ENCODE data around the gene TNP2.
"Not testable (repeated sequence)": the region's sequence is repeated elsewhere in the genome, so short reads cannot be mapped to it uniquely, and the experiment has no call there.

The TNP2 gene

DNA sequence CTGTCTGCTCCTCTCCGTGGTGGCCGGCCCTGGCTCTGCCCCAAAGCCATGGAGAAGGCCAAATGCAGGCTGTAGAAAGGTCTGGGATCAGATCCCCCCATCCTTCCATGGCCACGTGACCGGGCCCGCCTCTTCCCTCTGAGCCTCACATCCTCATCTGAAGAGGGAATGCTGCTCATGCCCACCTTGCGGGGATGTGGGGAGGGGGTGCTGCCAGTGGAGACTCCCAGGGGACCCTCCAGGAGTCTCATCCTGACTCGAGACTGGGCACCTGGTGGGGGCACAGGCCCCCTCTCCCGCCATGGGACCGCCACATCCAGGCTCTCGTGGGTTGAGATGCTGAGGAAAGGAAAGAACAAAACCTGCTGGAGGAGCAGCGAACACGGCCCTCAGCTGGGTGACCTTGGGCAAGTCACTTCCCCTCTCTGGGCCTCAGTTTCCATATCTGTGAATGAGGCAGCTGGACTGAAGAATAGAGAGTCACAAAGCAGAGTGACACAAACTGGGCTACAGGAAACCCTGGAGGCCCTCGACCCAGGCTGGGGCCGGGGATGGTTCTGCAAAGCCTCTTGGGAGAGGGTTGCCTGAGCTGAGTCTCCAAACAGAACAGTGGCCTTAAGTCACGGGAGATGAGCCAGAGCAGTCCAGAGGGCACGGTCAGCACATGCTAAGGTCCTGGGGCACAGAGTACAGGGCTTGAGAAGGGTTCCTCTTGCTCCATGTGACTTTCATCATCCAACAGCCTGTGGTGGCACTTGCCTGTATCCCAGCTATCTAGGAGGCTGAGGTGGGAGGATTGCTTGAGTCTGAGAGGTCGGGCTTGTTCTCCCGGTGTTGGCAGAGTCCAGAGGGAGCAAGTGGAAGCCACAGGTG is 43.2 kb downstream of the TNP2 start:
- H3K27ac ChIP-seq: peak overlapping the region in 9 of 11 experiments; percentile 59 to 78 (median 70); a peak in 18 of 22 replicates
- peaks cover 29 to 47% (median 37%) of the 10 kb centered on the region in 10 experiments for H3K4me1 ChIP-seq
- H3K9me3 ChIP-seq (replicated peaks in 1 of 11): no peaks in the 10 kb centered on the region
- H4K20me1 ChIP-seq: peaks cover 0 to 9% (median 0%) of the 10 kb centered on the region in 11 experiments; a peak in 2 of 22 replicates
- peak overlapping the region; percentile 81 to 98 (median 92) for H3K4me2 ChIP-seq
- H3K27me3 ChIP-seq: peaks cover 0 to 11% (median 0%) of the 10 kb centered on the region in 11 experiments; a peak in 5 of 22 replicates
- H3K9ac ChIP-seq: peak overlapping the region in 9 of 11 experiments; percentile 39 to 73 (median 61); a peak in 17 of 22 replicates
- TF ChIP-seq Cebpa-rat (IDR thresholded peaks at IDR 0.05): no peak
- no peaks in the 10 kb centered on the region for H3K36me3 ChIP-seq
- peak overlapping the region in 8 of 10 experiments; percentile 20 to 63 (median 34); a peak in 12 of 20 replicates for H3K4me3 ChIP-seq

GRCh38 chr16:11224894-11225676 is 44.0 kb downstream of the TNP2 start:
- H3K4me2 ChIP-seq: peak overlapping the region; percentile 81 to 98 (median 92)
- H3K9me3 ChIP-seq (replicated peaks in 1 of 11): no peaks in the 10 kb centered on the region
- peaks cover 0 to 9% (median 0%) of the 10 kb centered on the region in 11 experiments; a peak in 2 of 22 replicates for H4K20me1 ChIP-seq
- peak overlapping the region in 9 of 11 experiments; percentile 59 to 78 (median 70); a peak in 19 of 22 replicates for H3K27ac ChIP-seq
- peaks cover 0 to 11% (median 0%) of the 10 kb centered on the region in 11 experiments; a peak in 5 of 22 replicates for H3K27me3 ChIP-seq
- H3K4me1 ChIP-seq: peaks cover 29 to 40% (median 35%) of the 10 kb centered on the region in 10 experiments
- TF ChIP-seq Cebpa-rat (IDR thresholded peaks at IDR 0.05): no peak
- peak overlapping the region in 9 of 11 experiments; percentile 39 to 73 (median 61); a peak in 17 of 22 replicates for H3K9ac ChIP-seq
- H3K4me3 ChIP-seq: peak overlapping the region in 8 of 10 experiments; percentile 20 to 63 (median 34); a peak in 14 of 20 replicates
- no peaks in the 10 kb centered on the region for H3K36me3 ChIP-seq

DNA sequence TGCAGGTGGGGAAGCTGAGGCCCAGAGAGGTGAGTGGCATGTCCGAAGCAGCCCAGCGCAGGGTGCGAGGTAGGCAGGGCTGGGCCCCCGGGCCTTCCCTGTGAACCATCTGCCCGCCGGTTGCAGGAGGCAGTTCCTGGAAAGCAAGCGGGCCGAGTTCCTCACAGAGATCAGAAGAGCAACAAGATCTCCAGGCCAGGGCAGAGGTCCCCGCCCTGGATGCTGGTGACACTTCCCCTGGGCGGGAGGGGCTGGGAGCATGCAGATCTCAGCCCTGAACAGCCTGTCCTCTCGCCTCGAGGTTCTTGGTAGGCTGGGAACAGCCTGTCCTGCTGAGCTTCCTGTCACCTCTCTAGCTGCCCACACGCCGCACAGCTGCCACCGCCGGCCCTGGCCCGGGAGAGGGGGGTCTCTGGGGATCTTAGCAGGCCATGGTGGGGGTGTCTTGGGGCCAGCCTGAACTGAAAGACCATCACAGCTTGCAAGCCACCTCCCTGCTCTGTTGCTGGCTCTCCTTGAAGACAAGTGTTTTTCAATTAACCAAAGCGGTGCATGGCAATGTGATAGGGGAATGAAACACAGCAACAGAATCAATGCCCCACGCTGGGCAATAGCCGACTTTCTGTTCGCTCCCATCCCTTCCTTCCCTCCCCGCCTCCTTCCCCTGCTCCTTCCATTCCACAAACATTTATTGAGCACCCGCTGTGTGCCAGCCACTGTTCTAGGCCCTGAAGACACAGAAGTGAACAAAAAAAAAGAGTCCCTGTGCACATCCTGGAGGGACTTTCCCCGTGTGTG is 44.8 kb downstream of the TNP2 start:
- Histone ChIP-seq H3K4me2 (peak overlapping the region; percentile 81 to 98 (median 92)), H3K27ac (peak overlapping the region in 10 of 11 experiments; percentile 20 to 78 (median 70); a peak in 16 of 22 replicates), H3K27me3 (peaks cover 0 to 11% (median 0%) of the 10 kb centered on the region in 11 experiments; a peak in 5 of 22 replicates), H4K20me1 (peaks cover 0 to 9% (median 0%) of the 10 kb centered on the region in 11 experiments; a peak in 2 of 22 replicates), H3K9ac (peak overlapping the region in 9 of 11 experiments; percentile 15 to 73 (median 58); a peak in 13 of 22 replicates), H3K4me1 (peaks cover 31 to 43% (median 35%) of the 10 kb centered on the region in 10 experiments), H3K4me3 (peak overlapping the region in 2 of 10 experiments; percentile 45 to 63; a peak in 2 of 20 replicates), H3K9me3 (replicated peaks in 1 of 11) (peaks cover 0 to under 1% (median 0%) of the 10 kb centered on the region in 11 experiments; a peak in 4 of 22 replicates), H3K36me3 (no peaks in the 10 kb centered on the region)
- TF ChIP-seq Cebpa-rat (IDR thresholded peaks at IDR 0.05): no peak

DNA sequence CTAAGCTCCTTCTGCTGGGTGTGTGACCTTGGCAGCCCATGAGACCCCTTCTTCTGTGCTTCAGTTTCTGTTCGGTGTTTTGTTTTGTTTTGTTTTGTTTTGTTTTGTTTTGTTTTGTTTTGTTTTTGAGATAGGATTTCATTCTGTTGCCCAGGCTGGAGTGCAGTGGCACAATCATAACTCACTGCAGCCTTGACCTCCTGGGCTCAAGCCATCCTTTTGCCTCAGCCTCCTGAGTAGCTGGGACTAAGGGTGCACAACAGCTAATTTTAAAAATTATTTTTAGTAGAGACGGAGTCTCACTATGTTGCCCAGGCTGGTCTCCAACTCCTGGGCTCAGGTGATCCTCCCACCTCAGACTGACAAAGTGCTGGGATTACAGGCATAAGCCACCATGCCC is 48.6 kb downstream of the TNP2 start:
- not testable (repeated sequence) for H3K4me3 ChIP-seq
- peaks cover 24 to 36% (median 32%) of the 10 kb centered on the region in 10 experiments for H3K4me1 ChIP-seq

GRCh38 chr16:11219178-11219577 is 49.9 kb downstream of the TNP2 start:
- Histone ChIP-seq H3K9ac (no peak overlapping the region), H3K27me3 (no peaks in the 10 kb centered on the region), H3K4me1 (peaks cover 11 to 22% (median 18%) of the 10 kb centered on the region in 10 experiments), H3K36me3 (no peaks in the 10 kb centered on the region; a peak in 1 of 22 replicates), H3K27ac (no peak overlapping the region), H4K20me1 (peaks cover 0 to 5% (median 0%) of the 10 kb centered on the region in 11 experiments; a peak in 2 of 22 replicates), H3K4me3 (no peak overlapping the region), H3K4me2 (peak overlapping the region in 5 of 11 experiments; percentile 16 to 54 (median 35); a peak in 7 of 22 replicates), H3K9me3 (replicated peaks in 1 of 11) (peaks cover 23 to 37% (median 29%) of the 10 kb centered on the region in 11 experiments)
- peak in 3 of 11 experiments; percentile 23 to 32 (median 32); a peak in 2 of 22 replicates for TF ChIP-seq Cebpa-rat (IDR thresholded peaks at IDR 0.05)

More for the DNA sequence above, 48.6 kb downstream of the TNP2 start:
- not testable (repeated sequence) for H3K27me3 ChIP-seq, H3K4me2 ChIP-seq, H3K36me3 ChIP-seq, H4K20me1 ChIP-seq, H3K9ac ChIP-seq, H3K27ac ChIP-seq
- H3K9me3 ChIP-seq (replicated peaks in 1 of 11): peaks cover 23 to 37% (median 29%) of the 10 kb centered on the region in 11 experiments

- Histone ChIP-seq H4K20me1 (no peaks in the 10 kb centered on the region), H3K36me3 (no peaks in the 10 kb centered on the region; a peak in 1 of 22 replicates), H3K27ac (no peak overlapping the region), H3K4me3 (no peak overlapping the region), H3K27me3 (no peaks in the 10 kb centered on the region), H3K4me1 (peaks cover 6 to 17% (median 13%) of the 10 kb centered on the region in 10 experiments), H3K9me3 (replicated peaks in 1 of 11) (peaks cover 23 to 37% (median 29%) of the 10 kb centered on the region in 11 experiments), H3K4me2 (peak overlapping the region in 2 of 11 experiments; percentile 42 to 54; a peak in 2 of 22 replicates), H3K9ac (no peak overlapping the region)
- no peak for TF ChIP-seq Cebpa-rat (IDR thresholded peaks at IDR 0.05)
Observed at GRCh38 chr16:11218604-11218962, 50.5 kb downstream of the TNP2 start.

Data from BLaER1 treated with 17β-estradiol and CSF1 and Interleukin-3, amounts not matched to agents 10 nM and 100 nM (cell line).